Tibial nerve (tissue), 4 donors: ENCODE data around the gene NOSTRIN.

Source experiments
- EP300 ChIP-seq, 2 donors: sonication (generic); formaldehyde crosslinking; IDR thresholded peaks; one replicate each; pipeline ENCODE4 v1.6.1; 2017; ENCODE audit warnings: antibody characterized with exemption in 2 of 2, mild to moderate bottlenecking in 1 of 2
- POLR2A ChIP-seq, 2 donors: fragments of 450-650 bp; IDR thresholded peaks; one replicate each; pipeline ENCODE4 v1.6.1; 2017; ENCODE audit warnings: antibody characterized with exemption in 2 of 2, mild to moderate bottlenecking in 2 of 2, moderate library complexity in 2 of 2
- TF ChIP-seq, protein P1 (sequence below), 5 experiments: fragments of 200-600 bp in 3 of 5; fragments of 450-650 bp in 2 of 5; sonication (generic) in 3 of 5; IDR thresholded peaks; one replicate each; pipeline ENCODE4 v1.5.1; 2016 to 2019; ENCODE audit warnings: antibody characterized with exemption in 5 of 5, mild to moderate bottlenecking in 3 of 5, moderate library complexity in 2 of 5

DNA sequence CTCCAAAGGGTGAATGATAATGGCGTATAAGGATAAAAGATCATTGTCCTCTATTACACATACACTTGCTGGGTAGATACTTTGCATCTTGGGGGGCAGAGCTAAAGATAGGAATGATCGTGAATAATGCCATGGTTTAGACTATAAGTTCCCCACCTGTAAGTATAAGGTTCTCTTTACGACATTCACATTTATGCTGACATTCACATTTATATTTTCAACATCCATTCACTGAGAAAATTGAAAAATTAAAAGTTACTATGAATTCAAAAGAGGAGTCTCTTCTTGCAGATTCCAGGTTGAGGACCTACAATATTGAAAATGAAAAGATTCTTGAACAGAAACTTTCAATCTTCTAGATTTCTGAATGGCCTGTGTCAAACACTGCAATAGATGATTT lies 89.9 kb downstream of the NOSTRIN start:
- TF ChIP-seq EP300 (IDR thresholded peaks at IDR 0.05) (no peak), POLR2A (IDR thresholded peaks at IDR 0.05) (no peak)
- TF ChIP-seq, protein P1, sequence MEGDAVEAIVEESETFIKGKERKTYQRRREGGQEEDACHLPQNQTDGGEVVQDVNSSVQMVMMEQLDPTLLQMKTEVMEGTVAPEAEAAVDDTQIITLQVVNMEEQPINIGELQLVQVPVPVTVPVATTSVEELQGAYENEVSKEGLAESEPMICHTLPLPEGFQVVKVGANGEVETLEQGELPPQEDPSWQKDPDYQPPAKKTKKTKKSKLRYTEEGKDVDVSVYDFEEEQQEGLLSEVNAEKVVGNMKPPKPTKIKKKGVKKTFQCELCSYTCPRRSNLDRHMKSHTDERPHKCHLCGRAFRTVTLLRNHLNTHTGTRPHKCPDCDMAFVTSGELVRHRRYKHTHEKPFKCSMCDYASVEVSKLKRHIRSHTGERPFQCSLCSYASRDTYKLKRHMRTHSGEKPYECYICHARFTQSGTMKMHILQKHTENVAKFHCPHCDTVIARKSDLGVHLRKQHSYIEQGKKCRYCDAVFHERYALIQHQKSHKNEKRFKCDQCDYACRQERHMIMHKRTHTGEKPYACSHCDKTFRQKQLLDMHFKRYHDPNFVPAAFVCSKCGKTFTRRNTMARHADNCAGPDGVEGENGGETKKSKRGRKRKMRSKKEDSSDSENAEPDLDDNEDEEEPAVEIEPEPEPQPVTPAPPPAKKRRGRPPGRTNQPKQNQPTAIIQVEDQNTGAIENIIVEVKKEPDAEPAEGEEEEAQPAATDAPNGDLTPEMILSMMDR (IDR thresholded peaks at IDR 0.05) = no peak
